ENCODE results near the gene COG6.

GRCh38 chr13:39729156-39729555, 73.7 kb downstream of the COG6 start:
- no peak for TF ChIP-seq POLR2A (IDR thresholded peaks at IDR 0.05; ENCODE audit: low read length)
- no peak for TF ChIP-seq GATA1 (IDR thresholded peaks at IDR 0.05; ENCODE audit: low read depth, low read length)
